IPS-20b (cell line): ENCODE measurements around the gene STIL.
"Not testable (repeated sequence)": the region's sequence is repeated elsewhere in the genome, so short reads cannot be mapped to it uniquely, and the experiment has no call there.

Experiments used
- H3K27ac ChIP-seq: one replicate; pipeline ENCODE4 v1.5.1; 2013; ENCODE audit warnings: low read length
- H3K27me3 ChIP-seq: 2 replicates; pipeline ENCODE4 v1.6.1; 2013; ENCODE audit warnings: mild to moderate bottlenecking, low read length, inconsistent platforms; ENCODE audit not compliant: insufficient read depth
- H3K36me3 ChIP-seq: 2 replicates; pipeline ENCODE4 v1.6.1; 2013; ENCODE audit warnings: low read depth, mild to moderate bottlenecking, inconsistent platforms, low read length, moderate library complexity; ENCODE audit not compliant: insufficient read depth
- H3K4me1 ChIP-seq: 2 replicates; pipeline ENCODE4 v1.6.1; 2013; ENCODE audit warnings: mild to moderate bottlenecking, control low read depth, inconsistent platforms, low read length, moderate library complexity; ENCODE audit not compliant: insufficient read depth
- H3K4me3 ChIP-seq: 2 replicates; pipeline ENCODE4 v1.5.1; 2013; ENCODE audit warnings: mild to moderate bottlenecking, low read length, inconsistent platforms
- H3K9ac ChIP-seq: 2 replicates; pipeline ENCODE4 v1.6.1; 2013; ENCODE audit warnings: low read depth, mild to moderate bottlenecking, inconsistent platforms, low read length, moderate library complexity
- H3K9me3 ChIP-seq: 2 replicates; pipeline ENCODE4 v1.6.1; 2013; ENCODE audit warnings: mild to moderate bottlenecking, low read depth, low read length, inconsistent platforms; ENCODE audit not compliant: insufficient read depth

Gene STIL

DNA sequence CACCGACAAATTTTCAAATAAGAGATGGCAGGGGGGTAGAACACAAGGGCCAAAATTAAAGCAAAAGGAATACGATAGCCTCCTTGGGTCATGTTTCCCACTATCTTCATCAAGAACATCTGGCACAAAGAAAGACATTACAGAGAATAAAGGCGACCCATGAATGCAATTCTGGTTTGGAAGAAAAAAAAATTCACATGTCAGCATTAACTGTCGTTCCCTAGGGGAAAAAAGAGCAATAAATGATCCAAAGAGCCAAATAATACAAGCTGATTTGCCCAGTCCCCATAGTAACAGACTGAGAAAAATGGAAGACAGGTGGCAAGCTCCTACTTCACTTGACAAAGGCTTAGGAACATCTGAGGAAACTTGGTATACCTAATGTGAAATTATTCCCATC, 4.5 kb downstream of the STIL start:
- peaks cover 48% of the 10 kb centered on the region for H3K36me3 ChIP-seq
- H3K9ac ChIP-seq = no peak overlapping the region
- no peaks in the 10 kb centered on the region for H3K9me3 ChIP-seq

DNA sequence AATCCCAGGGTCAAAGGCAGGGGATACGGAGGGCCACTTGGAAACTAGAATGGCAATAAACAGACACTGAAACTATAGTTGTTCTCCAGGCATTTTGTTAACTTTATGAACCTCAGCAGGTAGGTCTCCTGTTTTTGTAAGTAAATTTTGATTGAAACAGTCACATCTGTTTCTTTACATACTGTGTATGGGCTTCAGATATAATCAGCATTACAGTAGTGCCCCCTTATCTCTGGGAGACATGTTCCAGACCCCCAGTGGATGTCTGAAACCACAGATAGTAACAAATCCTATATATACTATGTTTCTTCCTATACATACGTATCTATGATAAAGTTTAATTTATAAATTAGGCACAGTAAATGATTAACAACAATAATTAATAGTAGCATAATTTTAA, 11.5 kb downstream of the STIL start:
- H3K9ac ChIP-seq = no peak overlapping the region
- no peak overlapping the region for H3K27ac ChIP-seq
- no peaks in the 10 kb centered on the region for H3K4me1 ChIP-seq
- no peaks in the 10 kb centered on the region; the same call in 1 of the 2 replicates for H3K9me3 ChIP-seq
- H3K4me3 ChIP-seq = no peak overlapping the region
- no peaks in the 10 kb centered on the region for H3K27me3 ChIP-seq
- peaks cover 92% of the 10 kb centered on the region for H3K36me3 ChIP-seq

More for the DNA sequence above, 4.5 kb downstream of the STIL start:
- Histone ChIP-seq H3K27ac (no peak overlapping the region), H3K27me3 (no peaks in the 10 kb centered on the region), H3K4me3 (no peak overlapping the region), H3K4me1 (peaks cover 4% of the 10 kb centered on the region; the same call in 1 of the 2 replicates)

GRCh38 chr1:47298025-47298699, 15.8 kb downstream of the STIL start:
- Histone ChIP-seq H3K36me3 (peaks cover 97% of the 10 kb centered on the region), H3K4me1 (no peaks in the 10 kb centered on the region), H3K4me3 (no peak overlapping the region), H3K27me3 (no peaks in the 10 kb centered on the region), H3K9me3 (no peaks in the 10 kb centered on the region; the same call in 1 of the 2 replicates), H3K9ac (no peak overlapping the region), H3K27ac (no peak overlapping the region)

GRCh38 chr1:47295579-47295978, 18.4 kb downstream of the STIL start:
- Histone ChIP-seq H3K4me3 (no peak overlapping the region), H3K9me3 (no peaks in the 10 kb centered on the region), H3K27me3 (no peaks in the 10 kb centered on the region), H3K36me3 (peaks cover 93% of the 10 kb centered on the region), H3K4me1 (no peaks in the 10 kb centered on the region), H3K9ac (no peak overlapping the region), H3K27ac (no peak overlapping the region)

DNA sequence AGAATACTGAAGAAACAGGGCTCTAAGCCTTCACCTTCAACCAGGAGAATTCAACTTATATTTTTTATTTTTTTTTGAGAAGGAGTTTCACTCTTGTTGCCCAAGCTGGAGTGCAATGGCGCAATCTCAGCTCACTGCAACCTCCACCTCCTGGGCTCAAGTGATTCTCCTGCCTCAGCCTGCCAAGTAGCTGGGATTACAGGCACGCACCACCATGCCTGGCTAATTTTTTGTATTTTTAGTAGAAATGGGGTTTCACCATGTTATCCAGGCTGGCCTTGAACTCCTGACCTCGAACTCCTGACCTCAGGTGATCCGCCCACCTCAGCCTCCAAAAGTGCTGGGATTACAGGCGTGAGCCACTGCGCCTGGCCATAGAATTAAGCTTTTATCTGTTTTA, 19.1 kb downstream of the STIL start:
- peaks cover 91% of the 10 kb centered on the region for H3K36me3 ChIP-seq
- not testable (repeated sequence) for H3K4me3 ChIP-seq, H3K4me1 ChIP-seq, H3K9me3 ChIP-seq, H3K27me3 ChIP-seq, H3K27ac ChIP-seq, H3K9ac ChIP-seq

- H3K4me3 ChIP-seq, H3K9ac ChIP-seq, H3K4me1 ChIP-seq, H3K27me3 ChIP-seq, H3K27ac ChIP-seq, H3K9me3 ChIP-seq: not testable (repeated sequence)
- H3K36me3 ChIP-seq = peaks cover 87% of the 10 kb centered on the region
Observed at GRCh38 chr1:47288116-47288515, 25.8 kb downstream of the STIL start.

DNA sequence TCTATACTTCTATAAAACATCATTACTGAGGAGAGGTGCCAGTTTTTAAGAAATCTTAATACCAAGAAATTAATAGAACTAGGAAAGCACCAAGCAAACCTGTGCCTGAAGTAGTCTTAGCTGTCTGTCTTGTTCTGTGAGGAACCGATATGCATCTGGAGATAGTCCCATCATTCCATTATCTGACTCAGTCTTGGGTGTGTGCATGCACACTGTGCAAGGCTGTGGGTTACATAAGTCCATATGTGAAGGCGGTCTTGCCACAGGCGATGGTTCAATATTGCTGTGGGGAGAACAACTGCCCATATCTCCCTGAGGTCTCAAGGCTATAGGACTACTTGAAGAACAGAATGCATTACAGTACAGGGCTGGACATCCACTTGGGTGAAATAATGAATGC, 33.8 kb downstream of the STIL start:
- Histone ChIP-seq H3K27ac (no peak overlapping the region), H3K4me1 (no peaks in the 10 kb centered on the region), H3K4me3 (no peak overlapping the region), H3K27me3 (no peaks in the 10 kb centered on the region), H3K36me3 (peaks cover 83% of the 10 kb centered on the region), H3K9me3 (no peaks in the 10 kb centered on the region), H3K9ac (no peak overlapping the region)

DNA sequence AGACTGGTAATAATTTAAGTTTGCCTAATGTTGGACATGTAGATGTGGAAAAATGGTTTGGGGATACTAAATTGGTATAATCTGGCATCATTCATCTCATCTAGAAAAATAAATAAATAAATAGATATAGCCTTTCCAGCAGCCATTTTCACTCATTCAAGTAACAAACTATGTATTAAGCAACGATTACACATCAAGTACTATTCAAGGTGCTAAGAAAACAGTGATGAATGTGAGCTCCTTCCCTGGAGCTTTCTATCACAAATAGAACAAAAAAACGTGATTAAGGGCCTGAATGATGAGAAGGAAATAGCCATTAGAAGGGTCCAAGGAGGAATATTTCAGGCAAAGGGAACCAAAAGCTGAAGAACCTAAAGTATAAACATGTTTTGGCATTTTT, 37.1 kb downstream of the STIL start:
- H3K27me3 ChIP-seq = no peaks in the 10 kb centered on the region
- no peak overlapping the region for H3K4me3 ChIP-seq
- no peak overlapping the region for H3K9ac ChIP-seq
- H3K9me3 ChIP-seq = no peaks in the 10 kb centered on the region
- H3K27ac ChIP-seq = no peak overlapping the region
- no peaks in the 10 kb centered on the region for H3K4me1 ChIP-seq
- peaks cover 73% of the 10 kb centered on the region for H3K36me3 ChIP-seq

DNA sequence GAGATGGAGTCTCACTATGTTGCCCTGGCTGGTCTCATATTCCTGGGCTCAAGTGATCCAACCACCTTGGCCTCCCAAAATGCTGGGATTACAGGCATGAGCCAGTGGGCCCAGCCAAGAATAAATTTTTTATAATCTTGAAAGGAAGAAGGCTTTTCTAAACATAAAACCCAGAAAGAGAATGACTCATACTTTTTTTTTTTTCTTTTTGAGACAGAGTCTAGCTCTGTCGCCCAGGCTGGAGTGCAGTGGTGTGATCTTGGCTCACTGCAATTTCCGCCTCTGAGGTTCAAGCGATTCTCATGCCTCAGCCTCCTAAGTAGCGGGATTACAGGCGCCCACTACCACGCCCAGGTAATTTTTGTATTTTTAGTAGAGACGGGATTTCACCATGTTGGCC, 38.1 kb downstream of the STIL start:
- H3K27ac ChIP-seq, H3K4me3 ChIP-seq, H3K4me1 ChIP-seq, H3K27me3 ChIP-seq, H3K9ac ChIP-seq, H3K9me3 ChIP-seq: not testable (repeated sequence)
- H3K36me3 ChIP-seq = peaks cover 73% of the 10 kb centered on the region

GRCh38 chr1:47265529-47265928, 48.4 kb downstream of the STIL start:
- H3K4me1 ChIP-seq, H3K27ac ChIP-seq, H3K9ac ChIP-seq, H3K4me3 ChIP-seq, H3K27me3 ChIP-seq, H3K9me3 ChIP-seq: not testable (repeated sequence)
- peaks cover 80% of the 10 kb centered on the region for H3K36me3 ChIP-seq

GRCh38 chr1:47262787-47263413, 51.0 kb downstream of the STIL start:
- H3K36me3 ChIP-seq = peaks cover 76% of the 10 kb centered on the region
- no peaks in the 10 kb centered on the region for H3K9me3 ChIP-seq
- H3K4me3 ChIP-seq = no peak overlapping the region
- no peak overlapping the region for H3K27ac ChIP-seq
- no peak overlapping the region for H3K9ac ChIP-seq
- H3K27me3 ChIP-seq = no peaks in the 10 kb centered on the region
- H3K4me1 ChIP-seq = no peaks in the 10 kb centered on the region

DNA sequence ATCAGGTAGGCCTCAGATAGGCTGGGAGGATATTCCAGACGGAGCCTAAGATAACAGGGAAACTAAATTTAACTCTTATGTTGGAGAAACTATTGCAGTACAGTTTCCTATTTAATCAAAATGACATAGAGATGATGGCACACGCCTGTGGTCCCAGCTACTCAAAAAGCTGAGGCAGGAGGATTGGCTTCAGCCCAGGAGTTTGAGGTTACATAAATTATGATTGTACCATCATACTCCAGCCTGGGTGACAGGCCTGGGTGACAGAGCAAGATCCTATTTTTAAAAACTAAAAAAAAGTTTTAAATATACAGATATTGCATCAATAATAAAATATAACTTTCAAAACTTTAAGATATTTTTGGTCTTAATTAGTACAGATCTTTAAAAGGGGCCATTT, 56.7 kb downstream of the STIL start:
- Histone ChIP-seq H3K4me3 (no peak overlapping the region), H3K9ac (no peak overlapping the region), H3K9me3 (no peaks in the 10 kb centered on the region), H3K27me3 (no peaks in the 10 kb centered on the region), H3K4me1 (no peaks in the 10 kb centered on the region), H3K27ac (no peak overlapping the region), H3K36me3 (peaks cover 79% of the 10 kb centered on the region)
